Chondrocyte (in vitro differentiated cells): ENCODE data around the gene ZFPM1. TPM values are rescaled to one million over a fixed set of nuclear protein-coding genes. Genes with fewer than 3 reads are reported as not detected.

ENCODE experiments used
- DNase-seq: peaks from one replicate; pipeline ENCODE4 v3.0.0; 2021; ENCODE audit warnings: mixed read lengths, low spot score
- H3K27ac Mint-ChIP-seq: one replicate; pipeline ENCODE4 v1.8.0; 2021; ENCODE audit warnings: mild to moderate bottlenecking, moderate library complexity, mixed read lengths; ENCODE audit not compliant: unreplicated experiment
- H3K27me3 Mint-ChIP-seq: 2 replicates; pipeline ENCODE4 v1.8.0; 2021; ENCODE audit warnings: low read depth, mixed read lengths
- H3K36me3 Mint-ChIP-seq: 2 replicates; pipeline ENCODE4 v1.8.0; 2021; ENCODE audit warnings: low read depth, mixed read lengths
- H3K4me1 Mint-ChIP-seq: 2 replicates; pipeline ENCODE4 v1.8.0; 2021; ENCODE audit warnings: low read depth, mild to moderate bottlenecking, mixed read lengths
- H3K4me3 Mint-ChIP-seq: one replicate; pipeline ENCODE4 v1.8.0; 2021; ENCODE audit warnings: mild to moderate bottlenecking, moderate library complexity, mixed read lengths; ENCODE audit not compliant: unreplicated experiment
- H3K9me3 Mint-ChIP-seq: 2 replicates; pipeline ENCODE4 v1.8.0; 2021; ENCODE audit warnings: low read depth, mixed read lengths
- CTCF ChIP-seq: fragments of 200-600 bp; sonication (generic); IDR thresholded peaks from 2 replicates; pipeline ENCODE4 v1.5.0; 2021; ENCODE audit warnings: antibody characterized with exemption, mild to moderate bottlenecking, moderate library complexity
- total RNA-seq: library from RNA; stranded (reverse); gene quantifications from 3 replicates; pipeline ENCODE4 v1.2.1, GENCODE V29; 2021

Gene ZFPM1
- total RNA-seq, 1 donor from 2014 or later, result 7.6 TPM

- H3K9me3 Mint-ChIP-seq, result no peaks in the 10 kb centered on the region
- DNase-seq, result no peak
- TF ChIP-seq CTCF, result no peak
- H3K4me3 Mint-ChIP-seq, result no peak overlapping the region
- H3K4me1 Mint-ChIP-seq, result no peaks in the 10 kb centered on the region
- no peaks in the 10 kb centered on the region for H3K27me3 Mint-ChIP-seq
- no peak overlapping the region for H3K27ac Mint-ChIP-seq
- H3K36me3 Mint-ChIP-seq, result peaks cover 1% of the 10 kb centered on the region
Observed at GRCh38 chr16:88524973-88525662, 72.0 kb downstream of the ZFPM1 start.

GRCh38 chr16:88525663-88525990, 72.5 kb downstream of the ZFPM1 start:
- DNase-seq, result no peak
- Mint-ChIP-seq H3K27ac (no peak overlapping the region), H3K36me3 (peaks cover 1% of the 10 kb centered on the region), H3K9me3 (no peaks in the 10 kb centered on the region), H3K27me3 (no peaks in the 10 kb centered on the region), H3K4me1 (no peaks in the 10 kb centered on the region), H3K4me3 (no peak overlapping the region)
- TF ChIP-seq CTCF, result no peak

- Mint-ChIP-seq H3K27me3 (no peaks in the 10 kb centered on the region), H3K27ac (no peak overlapping the region)
- no peak for TF ChIP-seq CTCF
Observed at GRCh38 chr16:88526008-88526905, 73.2 kb downstream of the ZFPM1 start.

GRCh38 chr16:88526906-88527185, 73.8 kb downstream of the ZFPM1 start:
- no peaks in the 10 kb centered on the region for H3K27me3 Mint-ChIP-seq
- peaks cover 1% of the 10 kb centered on the region for H3K36me3 Mint-ChIP-seq
- no peak overlapping the region for H3K27ac Mint-ChIP-seq
- no peak overlapping the region for H3K4me3 Mint-ChIP-seq
- DNase-seq, result no peak
- no peak for TF ChIP-seq CTCF
- H3K9me3 Mint-ChIP-seq, result no peaks in the 10 kb centered on the region
- H3K4me1 Mint-ChIP-seq, result no peaks in the 10 kb centered on the region

More at GRCh38 chr16:88526008-88526905, 73.2 kb downstream of the ZFPM1 start:
- Mint-ChIP-seq H3K9me3 (no peaks in the 10 kb centered on the region), H3K4me3 (no peak overlapping the region), H3K36me3 (peaks cover 1% of the 10 kb centered on the region), H3K4me1 (no peaks in the 10 kb centered on the region)
- no peak for DNase-seq

GRCh38 chr16:88527186-88527936, 74.3 kb downstream of the ZFPM1 start:
- no peak for DNase-seq
- H3K36me3 Mint-ChIP-seq, result peaks cover 1% of the 10 kb centered on the region

More at GRCh38 chr16:88527186-88527936, 74.3 kb downstream of the ZFPM1 start:
- H3K4me1 Mint-ChIP-seq, result no peaks in the 10 kb centered on the region
- no peaks in the 10 kb centered on the region for H3K27me3 Mint-ChIP-seq
- no peak overlapping the region for H3K4me3 Mint-ChIP-seq
- H3K9me3 Mint-ChIP-seq, result no peaks in the 10 kb centered on the region
- TF ChIP-seq CTCF, result peak; percentile 93
- no peak overlapping the region for H3K27ac Mint-ChIP-seq
